Neuronal stem cell (in vitro differentiated cells): Measurements from ENCODE around the gene ITPR1.
"Not testable (repeated sequence)": the region's sequence is repeated elsewhere in the genome, so short reads cannot be mapped to it uniquely, and the experiment has no call there.

ENCODE experiments used
- DNase-seq: peaks from one replicate; pipeline ENCODE4 v3.0.0-alpha.2; 2013; ENCODE audit warnings: low spot score
- H2AFZ ChIP-seq: one replicate; pipeline ENCODE4 v1.6.1; 2013; ENCODE audit warnings: mild to moderate bottlenecking, low read length, inconsistent platforms
- H2AK5ac ChIP-seq: 2 replicates; pipeline ENCODE4 v1.6.1; 2013; ENCODE audit warnings: low read depth, mild to moderate bottlenecking, inconsistent platforms, low read length, moderate library complexity, mixed read lengths
- H2BK120ac ChIP-seq: 2 replicates; pipeline ENCODE4 v1.6.1; 2013; ENCODE audit warnings: low read depth, mild to moderate bottlenecking, inconsistent platforms, low read length, moderate library complexity, mixed read lengths
- H2BK12ac ChIP-seq: one replicate; pipeline ENCODE4 v1.6.1; 2013; ENCODE audit warnings: low read length, inconsistent platforms
- H2BK15ac ChIP-seq: 2 replicates; pipeline ENCODE4 v1.6.1; 2013; ENCODE audit warnings: mild to moderate bottlenecking, low read length, inconsistent platforms, mixed read lengths
- H2BK5ac ChIP-seq: one replicate; pipeline ENCODE4 v1.6.1; 2013; ENCODE audit warnings: inconsistent platforms, mild to moderate bottlenecking, low read length, moderate library complexity
- H3K14ac ChIP-seq: one replicate; pipeline ENCODE4 v1.6.1; 2013; ENCODE audit warnings: low read length, inconsistent platforms
- H3K18ac ChIP-seq: 2 replicates; pipeline ENCODE4 v1.6.1; 2013; ENCODE audit warnings: low read length, inconsistent platforms
- H3K23ac ChIP-seq: 2 replicates; pipeline ENCODE4 v1.6.1; 2013; ENCODE audit warnings: low read depth, mild to moderate bottlenecking, mixed read lengths, low read length, inconsistent platforms; ENCODE audit not compliant: poor library complexity
- H3K27ac ChIP-seq: replicated peaks from 3 replicates; pipeline ENCODE4 v1.5.1; 2013; ENCODE audit warnings: low read length, inconsistent platforms
- H3K27me3 ChIP-seq, 3 experiments: 2 replicates each; pipeline ENCODE4 v1.6.1; 2013; ENCODE audit warnings: low read length in 3 of 3, mild to moderate bottlenecking in 2 of 3, inconsistent platforms in 1 of 3, low read depth in 1 of 3, mixed read lengths in 1 of 3, moderate library complexity in 1 of 3; ENCODE audit not compliant: control insufficient read depth in 3 of 3, insufficient read depth in 3 of 3
- H3K36me3 ChIP-seq, 2 donors: replicated peaks in 1 of 2; 2 replicates each; pipeline ENCODE4 v1.6.1; 2013; ENCODE audit warnings: low read length in 2 of 2; ENCODE audit not compliant: control insufficient read depth in 2 of 2, insufficient read depth in 2 of 2
- H3K4ac ChIP-seq: 2 replicates; pipeline ENCODE4 v1.6.1; 2013; ENCODE audit warnings: inconsistent platforms, mild to moderate bottlenecking, low read length, moderate library complexity
- H3K4me1 ChIP-seq, 2 donors: 1 replicate in 1 of 2; 2 replicates in 1 of 2; pipeline ENCODE4 v1.6.1; 2013; ENCODE audit warnings: low read length in 2 of 2, low read depth in 1 of 2; ENCODE audit not compliant: control insufficient read depth in 2 of 2, insufficient read depth in 1 of 2
- H3K4me2 ChIP-seq: one replicate; pipeline ENCODE4 v1.6.1; 2013; ENCODE audit warnings: mild to moderate bottlenecking, low read length, inconsistent platforms; ENCODE audit not compliant: insufficient read depth, poor library complexity, severe bottlenecking
- H3K4me3 ChIP-seq, 2 donors: 2 replicates each; pipeline ENCODE4 v1.5.1; 2013; ENCODE audit warnings: low read length in 2 of 2, mild to moderate bottlenecking in 2 of 2, inconsistent platforms in 1 of 2, moderate library complexity in 1 of 2
- H3K79me1 ChIP-seq: one replicate; pipeline ENCODE4 v1.6.1; 2013; ENCODE audit warnings: low read depth, mild to moderate bottlenecking, inconsistent platforms, low read length, moderate library complexity
- H3K9ac ChIP-seq: one replicate; pipeline ENCODE4 v1.6.1; 2013; ENCODE audit warnings: mild to moderate bottlenecking, low read depth, low read length, inconsistent platforms; ENCODE audit not compliant: poor library complexity
- H3K9me3 ChIP-seq, 2 donors: replicated peaks in 1 of 2; 2 replicates each; pipeline versions ENCODE3 to v1.6.1; 2013; ENCODE audit warnings: low read length in 2 of 2, mild to moderate bottlenecking in 2 of 2, inconsistent platforms in 1 of 2, low read depth in 1 of 2, mixed read lengths in 1 of 2, moderate library complexity in 1 of 2; ENCODE audit not compliant: control insufficient read depth in 2 of 2, insufficient read depth in 1 of 2
- H4K8ac ChIP-seq: one replicate; pipeline ENCODE4 v1.6.1; 2013; ENCODE audit warnings: low read depth, mild to moderate bottlenecking, inconsistent platforms, low read length, moderate library complexity
- H4K91ac ChIP-seq: one replicate; pipeline ENCODE4 v1.6.1; 2013; ENCODE audit warnings: low read length, low read depth, mild to moderate bottlenecking, inconsistent platforms; ENCODE audit not compliant: poor library complexity
- WGBS, 2 donors: extraction: QIAGEN DNeasy Blood & Tissue Kit; methylation state at CpG; one replicate each; pipeline ENCODE4 v1.1.7; 2013; ENCODE audit warnings: missing lambda C conversion rate in 2 of 2, mixed read lengths in 1 of 2; ENCODE audit not compliant: insufficient read length in 2 of 2, insufficient replicate concordance in 1 of 2; ENCODE audit errors: extremely low coverage in 2 of 2; 5-methylcytosine and 5-hydroxymethylcytosine counted together

The ITPR1 gene

DNA sequence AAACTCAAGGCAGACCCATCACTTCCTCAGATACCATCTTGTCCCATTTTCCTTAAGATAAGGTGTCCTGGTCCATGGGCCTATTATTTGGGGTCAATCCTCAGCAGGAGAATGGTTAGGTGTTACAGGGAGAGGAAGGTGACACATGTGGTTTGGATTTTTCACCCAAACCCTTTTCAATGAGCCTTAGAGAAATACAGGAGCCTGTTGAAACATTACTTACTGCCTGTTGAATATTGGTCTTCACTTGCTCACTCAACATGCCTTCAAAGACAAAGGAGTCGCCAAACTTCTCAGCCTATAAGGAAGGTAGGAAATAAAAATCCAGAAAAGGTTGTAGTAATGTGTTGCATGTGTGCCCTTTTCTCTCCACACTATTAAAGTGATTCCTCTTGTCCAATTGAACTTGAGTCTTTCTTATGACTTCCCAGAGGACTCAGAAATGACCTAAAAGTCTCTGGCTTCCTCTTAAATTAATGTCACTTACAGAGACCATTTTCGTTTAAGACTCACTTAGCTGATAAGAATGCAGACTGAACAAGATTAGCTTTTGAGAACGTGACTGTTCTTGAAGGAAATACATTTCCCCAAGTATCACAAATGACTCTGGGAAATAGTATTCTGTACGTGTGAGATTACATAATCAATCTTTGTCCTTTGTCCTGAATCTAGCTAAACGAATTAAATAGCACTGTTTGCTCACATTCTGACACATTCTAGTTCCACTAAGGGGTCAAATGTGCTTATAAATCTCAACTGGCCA lies 43.9 kb upstream of the ITPR1 start:
- no peak for DNase-seq
- H3K18ac ChIP-seq, result no peak overlapping the region
- peaks cover 0 to 13% of the 10 kb centered on the region in 2 donors for H3K36me3 ChIP-seq
- H3K9me3 ChIP-seq, result no peaks in the 10 kb centered on the region
- H3K27ac ChIP-seq, result no peak overlapping the region
- H2BK120ac ChIP-seq, result no peak overlapping the region
- no peak overlapping the region for H3K9ac ChIP-seq
- H3K4me1 ChIP-seq, result no peaks in the 10 kb centered on the region
- H2AK5ac ChIP-seq, result no peak overlapping the region
- no peak overlapping the region for H3K14ac ChIP-seq
- H4K8ac ChIP-seq, result no peak overlapping the region
- H3K4me3 ChIP-seq, result no peak overlapping the region
- no peak overlapping the region for H3K4ac ChIP-seq
- H2BK5ac ChIP-seq, result no peak overlapping the region
- no peak overlapping the region for H2BK15ac ChIP-seq
- no peaks in the 10 kb centered on the region for H3K27me3 ChIP-seq
- H3K23ac ChIP-seq, result no peak overlapping the region
- no CpG with 5 or more reads among the region's 5 CpGs for WGBS, 2 donors
- H3K79me1 ChIP-seq, result no peaks in the 10 kb centered on the region
- H3K4me2 ChIP-seq, result no peak overlapping the region
- H4K91ac ChIP-seq, result no peak overlapping the region
- no peak overlapping the region for H2BK12ac ChIP-seq
- no peak overlapping the region for H2AFZ ChIP-seq

DNA sequence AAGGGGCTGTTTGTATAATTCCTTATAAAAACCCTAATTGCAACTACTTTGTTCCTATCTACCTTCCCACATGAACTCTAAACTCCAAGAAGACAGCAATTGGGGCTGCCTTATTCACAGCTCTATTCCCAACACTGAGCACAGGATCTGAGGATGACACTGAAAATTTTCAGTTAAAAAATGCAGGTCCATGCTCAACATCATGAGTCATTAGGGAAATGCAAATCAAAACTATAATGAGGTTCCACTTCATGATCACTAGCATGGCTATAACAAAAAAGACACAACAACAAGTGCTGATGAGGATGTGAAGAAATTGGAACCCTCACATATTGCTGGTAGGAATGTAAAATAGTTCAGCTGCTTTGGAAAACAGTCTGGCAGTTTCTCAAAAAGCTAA lies 39.0 kb upstream of the ITPR1 start:
- no peak overlapping the region for H3K4me2 ChIP-seq
- no peak overlapping the region for H2BK5ac ChIP-seq
- no peak overlapping the region for H2BK12ac ChIP-seq
- H3K36me3 ChIP-seq, result no peaks in the 10 kb centered on the region
- H2AFZ ChIP-seq, result no peak overlapping the region
- H3K4me3 ChIP-seq, result no peak overlapping the region
- no peak overlapping the region for H3K4ac ChIP-seq
- H4K91ac ChIP-seq, result no peak overlapping the region
- H3K9me3 ChIP-seq, result no peaks in the 10 kb centered on the region
- H2AK5ac ChIP-seq, result no peak overlapping the region
- H3K4me1 ChIP-seq, result no peaks in the 10 kb centered on the region
- no peak overlapping the region for H2BK120ac ChIP-seq
- DNase-seq, result no peak
- H3K27ac ChIP-seq, result no peak overlapping the region
- H3K18ac ChIP-seq, result no peak overlapping the region
- no peak overlapping the region for H3K23ac ChIP-seq
- H3K14ac ChIP-seq, result no peak overlapping the region
- H3K9ac ChIP-seq, result no peak overlapping the region
- H2BK15ac ChIP-seq, result no peak overlapping the region
- no peaks in the 10 kb centered on the region for H3K27me3 ChIP-seq
- H4K8ac ChIP-seq, result no peak overlapping the region
- no peaks in the 10 kb centered on the region for H3K79me1 ChIP-seq

DNA sequence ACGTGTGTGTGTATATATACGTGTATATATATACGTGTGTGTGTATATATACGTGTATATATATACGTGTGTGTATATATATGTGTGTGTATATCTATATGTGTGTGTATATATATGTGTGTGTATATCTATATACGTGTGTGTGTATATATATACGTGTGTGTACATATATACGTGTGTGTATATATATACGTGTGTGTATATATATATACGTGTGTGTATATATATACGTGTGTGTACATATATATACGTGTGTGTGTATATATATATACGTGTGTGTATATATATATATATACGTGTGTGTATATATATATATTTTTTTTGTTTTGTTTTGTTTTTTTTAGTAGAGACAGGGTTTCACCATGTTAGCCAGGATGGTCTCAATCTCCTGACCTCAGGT lies 36.4 kb upstream of the ITPR1 start:
- H3K4me2 ChIP-seq, H3K4me3 ChIP-seq, H3K9me3 ChIP-seq, H3K9ac ChIP-seq, H3K4me1 ChIP-seq, H2BK12ac ChIP-seq, H3K23ac ChIP-seq, H2BK5ac ChIP-seq, H3K27ac ChIP-seq, H2BK120ac ChIP-seq, H3K36me3 ChIP-seq, H3K4ac ChIP-seq, H4K8ac ChIP-seq, H3K79me1 ChIP-seq, DNase-seq, H3K27me3 ChIP-seq, H3K14ac ChIP-seq, H2BK15ac ChIP-seq, H4K91ac ChIP-seq, H2AFZ ChIP-seq, H3K18ac ChIP-seq, H2AK5ac ChIP-seq: not testable (repeated sequence)
- 92% methylated on average over 5 of the region's 14 CpGs; no CpG with 5 or more reads in 1 of the 2 donors for WGBS, 2 donors

DNA sequence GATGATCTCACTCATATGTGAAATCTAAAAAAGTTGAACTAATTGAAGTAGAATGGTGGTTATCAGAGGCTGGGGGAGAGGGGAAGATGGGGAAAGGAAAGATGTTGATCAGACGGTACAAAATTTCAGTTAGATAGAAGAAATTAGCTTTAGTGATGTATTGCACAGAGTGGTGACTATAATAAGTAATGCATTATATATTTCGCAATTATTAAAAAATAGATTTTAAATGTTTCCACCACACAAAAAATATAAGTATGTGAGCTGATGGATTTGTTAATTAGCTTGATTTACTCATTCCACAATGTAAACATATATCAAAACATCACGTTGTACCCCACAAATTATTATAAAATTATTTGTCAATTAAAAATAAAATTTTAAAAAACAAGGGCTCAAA lies 34.2 kb upstream of the ITPR1 start:
- Histone ChIP-seq H3K36me3 (no peaks in the 10 kb centered on the region), H3K9me3 (no peaks in the 10 kb centered on the region), H2BK12ac (no peak overlapping the region), H2BK5ac (no peak overlapping the region), H3K14ac (no peak overlapping the region), H3K27me3 (no peaks in the 10 kb centered on the region), H2BK15ac (no peak overlapping the region), H3K18ac (no peak overlapping the region), H2AK5ac (no peak overlapping the region), H4K8ac (no peak overlapping the region), H3K27ac (no peak overlapping the region), H3K4me2 (no peak overlapping the region), H3K4me1 (no peaks in the 10 kb centered on the region), H3K4me3 (no peak overlapping the region), H3K4ac (no peak overlapping the region), H2BK120ac (no peak overlapping the region), H3K9ac (no peak overlapping the region), H2AFZ (no peak overlapping the region), H3K79me1 (no peaks in the 10 kb centered on the region), H4K91ac (no peak overlapping the region), H3K23ac (no peak overlapping the region)
- WGBS, 2 donors, result no CpG with 5 or more reads among the region's 3 CpGs
- DNase-seq, result no peak
